Fibroblast of lung (primary cell): ENCODE results near the gene AGAP1.

ENCODE experiments used
- EZH2 ChIP-seq: IDR thresholded peaks from 2 replicates; pipeline ENCODE4 v1.5.1; 2012; ENCODE audit warnings: low read length, control low read depth, mild to moderate bottlenecking; ENCODE audit errors: missing control alignments
- TF ChIP-seq, protein P1 (sequence below), 2 donors: IDR thresholded peaks in 1 of 2; conservative IDR thresholded peaks in 1 of 2; 1 replicate in 1 of 2; 2 replicates in 1 of 2; pipeline ENCODE4 v1.5.1; 2011 to 2012; ENCODE audit warnings: low read length in 2 of 2, control low read depth in 1 of 2, inconsistent platforms in 1 of 2, low read depth in 1 of 2, mild to moderate bottlenecking in 1 of 2

DNA sequence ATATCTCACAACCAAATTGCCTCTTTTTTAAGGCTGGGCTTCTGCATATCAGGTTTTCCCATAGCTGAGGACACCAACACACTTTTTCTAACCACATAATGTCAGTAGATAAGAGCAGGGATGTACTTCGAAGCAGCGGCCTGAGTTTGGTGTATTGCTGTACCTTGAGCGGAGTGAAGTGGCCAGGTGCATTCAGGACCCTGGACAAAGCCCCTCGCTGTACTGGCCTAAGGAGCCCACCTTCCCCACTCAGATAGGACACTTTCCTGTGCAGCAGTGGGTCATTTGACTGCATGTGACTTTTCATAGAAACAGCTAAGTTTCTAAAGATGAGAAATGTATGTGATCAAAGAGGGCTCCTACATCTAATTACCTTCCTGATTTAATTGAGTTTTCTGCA, 461.8 kb downstream of the AGAP1 start:
- TF ChIP-seq, protein P1, sequence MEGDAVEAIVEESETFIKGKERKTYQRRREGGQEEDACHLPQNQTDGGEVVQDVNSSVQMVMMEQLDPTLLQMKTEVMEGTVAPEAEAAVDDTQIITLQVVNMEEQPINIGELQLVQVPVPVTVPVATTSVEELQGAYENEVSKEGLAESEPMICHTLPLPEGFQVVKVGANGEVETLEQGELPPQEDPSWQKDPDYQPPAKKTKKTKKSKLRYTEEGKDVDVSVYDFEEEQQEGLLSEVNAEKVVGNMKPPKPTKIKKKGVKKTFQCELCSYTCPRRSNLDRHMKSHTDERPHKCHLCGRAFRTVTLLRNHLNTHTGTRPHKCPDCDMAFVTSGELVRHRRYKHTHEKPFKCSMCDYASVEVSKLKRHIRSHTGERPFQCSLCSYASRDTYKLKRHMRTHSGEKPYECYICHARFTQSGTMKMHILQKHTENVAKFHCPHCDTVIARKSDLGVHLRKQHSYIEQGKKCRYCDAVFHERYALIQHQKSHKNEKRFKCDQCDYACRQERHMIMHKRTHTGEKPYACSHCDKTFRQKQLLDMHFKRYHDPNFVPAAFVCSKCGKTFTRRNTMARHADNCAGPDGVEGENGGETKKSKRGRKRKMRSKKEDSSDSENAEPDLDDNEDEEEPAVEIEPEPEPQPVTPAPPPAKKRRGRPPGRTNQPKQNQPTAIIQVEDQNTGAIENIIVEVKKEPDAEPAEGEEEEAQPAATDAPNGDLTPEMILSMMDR (conservative IDR thresholded peaks at IDR 0.05 in 1 of 2, IDR thresholded peaks at IDR 0.05 in 1 of 2; ENCODE audit: low read depth in 1 of 2, low read length in 2 of 2) = no peak
- no peak for TF ChIP-seq EZH2
